SK-N-SH (cell line): Measurements from ENCODE around the gene SMYD3. TPM values are rescaled to one million over a fixed set of nuclear protein-coding genes. Genes with fewer than 3 reads are reported as not detected.
A peak's percentile ranks its signal among the peaks of the same experiment; 100 is the strongest.

Source experiments
- CTCF ChIP-seq: fragments of 200-600 bp; sonication (generic); IDR thresholded peaks from 2 replicates; pipeline ENCODE4 v1.6.1; 2017; ENCODE audit warnings: antibody characterized with exemption, mild to moderate bottlenecking, moderate library complexity
- EZH2phosphoT487 ChIP-seq: fragments of 200-600 bp; sonication (generic); IDR thresholded peaks from 2 replicates; pipeline ENCODE4 v1.6.1; 2017; ENCODE audit warnings: low read depth, mixed run types, mild to moderate bottlenecking, antibody characterized with exemption, moderate library complexity, borderline replicate concordance
- FOSL2 ChIP-seq: IDR thresholded peaks from 2 replicates; pipeline ENCODE4 v1.4.0; 2012; ENCODE audit warnings: low read depth, mild to moderate bottlenecking, moderate library complexity, borderline replicate concordance
- FOXM1 ChIP-seq: IDR thresholded peaks from 2 replicates; pipeline ENCODE4 v1.4.0; 2012; ENCODE audit warnings: low read depth, mild to moderate bottlenecking
- GABPA ChIP-seq: IDR thresholded peaks from 2 replicates; pipeline ENCODE4 v1.4.0; 2012; ENCODE audit warnings: low read depth, mild to moderate bottlenecking
- MXI1 ChIP-seq: IDR thresholded peaks from 2 replicates; pipeline ENCODE4 v1.6.1; 2012; ENCODE audit warnings: mild to moderate bottlenecking, low read depth, low read length, improper control_type of control experiment
- NFIC ChIP-seq: IDR thresholded peaks from 2 replicates; pipeline ENCODE4 v1.4.0; 2012; ENCODE audit warnings: borderline replicate concordance
- PBX3 ChIP-seq: IDR thresholded peaks from 2 replicates; pipeline ENCODE4; 2012
- RCOR1 ChIP-seq: fragments of 150-350 bp; IDR thresholded peaks from 2 replicates; pipeline ENCODE4 v1.6.1; 2017; ENCODE audit warnings: antibody characterized with exemption, low read length
- RFX5 ChIP-seq: IDR thresholded peaks from 2 replicates; pipeline ENCODE4 v1.6.1; 2012; ENCODE audit warnings: mild to moderate bottlenecking, improper control_type of control experiment, low read length
- TCF12 ChIP-seq: IDR thresholded peaks from 2 replicates; pipeline ENCODE4 v1.4.0; 2012
- USF2 ChIP-seq: fragments of 150-350 bp; IDR thresholded peaks from 2 replicates; pipeline ENCODE4 v1.6.1; 2017; ENCODE audit warnings: antibody characterized with exemption, low read length, low read depth, borderline replicate concordance
- polyA plus RNA-seq, 3 experiments: library from polyadenylated mRNA; depleted of rRNA; stranded (reverse); fragments of >200 nt; gene quantifications; 2 replicates each; pipeline ENCODE4 v1.2.3, GENCODE V29; 2012
- TF ChIP-seq, protein P1 (sequence below): IDR thresholded peaks from 2 replicates; pipeline ENCODE4 v1.6.1; 2012; ENCODE audit warnings: mild to moderate bottlenecking, low read depth, low read length, moderate library complexity
- TF ChIP-seq, protein P2 (sequence below): fragments of 150-350 bp; IDR thresholded peaks from 2 replicates; pipeline ENCODE4 v1.6.1; 2016; ENCODE audit warnings: mild to moderate bottlenecking, low read depth, low read length

SMYD3 gene
- polyA plus RNA-seq, 1 of the 3 experiments (the other 2 are of a cell fraction) = 31.4 TPM

- no peak for TF ChIP-seq CTCF
- TF ChIP-seq NFIC = peak; percentile 65; the same call in 1 of the 2 replicates
- TF ChIP-seq FOSL2 = peak; percentile 85
- no peak for TF ChIP-seq EZH2phosphoT487
- no peak for TF ChIP-seq RFX5
- TF ChIP-seq PBX3 = peak; percentile 91
- TF ChIP-seq MXI1 = no peak
- TF ChIP-seq USF2 = no peak
- peak; percentile 88 for TF ChIP-seq TCF12
- TF ChIP-seq, protein P1, sequence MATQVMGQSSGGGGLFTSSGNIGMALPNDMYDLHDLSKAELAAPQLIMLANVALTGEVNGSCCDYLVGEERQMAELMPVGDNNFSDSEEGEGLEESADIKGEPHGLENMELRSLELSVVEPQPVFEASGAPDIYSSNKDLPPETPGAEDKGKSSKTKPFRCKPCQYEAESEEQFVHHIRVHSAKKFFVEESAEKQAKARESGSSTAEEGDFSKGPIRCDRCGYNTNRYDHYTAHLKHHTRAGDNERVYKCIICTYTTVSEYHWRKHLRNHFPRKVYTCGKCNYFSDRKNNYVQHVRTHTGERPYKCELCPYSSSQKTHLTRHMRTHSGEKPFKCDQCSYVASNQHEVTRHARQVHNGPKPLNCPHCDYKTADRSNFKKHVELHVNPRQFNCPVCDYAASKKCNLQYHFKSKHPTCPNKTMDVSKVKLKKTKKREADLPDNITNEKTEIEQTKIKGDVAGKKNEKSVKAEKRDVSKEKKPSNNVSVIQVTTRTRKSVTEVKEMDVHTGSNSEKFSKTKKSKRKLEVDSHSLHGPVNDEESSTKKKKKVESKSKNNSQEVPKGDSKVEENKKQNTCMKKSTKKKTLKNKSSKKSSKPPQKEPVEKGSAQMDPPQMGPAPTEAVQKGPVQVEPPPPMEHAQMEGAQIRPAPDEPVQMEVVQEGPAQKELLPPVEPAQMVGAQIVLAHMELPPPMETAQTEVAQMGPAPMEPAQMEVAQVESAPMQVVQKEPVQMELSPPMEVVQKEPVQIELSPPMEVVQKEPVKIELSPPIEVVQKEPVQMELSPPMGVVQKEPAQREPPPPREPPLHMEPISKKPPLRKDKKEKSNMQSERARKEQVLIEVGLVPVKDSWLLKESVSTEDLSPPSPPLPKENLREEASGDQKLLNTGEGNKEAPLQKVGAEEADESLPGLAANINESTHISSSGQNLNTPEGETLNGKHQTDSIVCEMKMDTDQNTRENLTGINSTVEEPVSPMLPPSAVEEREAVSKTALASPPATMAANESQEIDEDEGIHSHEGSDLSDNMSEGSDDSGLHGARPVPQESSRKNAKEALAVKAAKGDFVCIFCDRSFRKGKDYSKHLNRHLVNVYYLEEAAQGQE = peak; percentile 57
- TF ChIP-seq, protein P2, sequence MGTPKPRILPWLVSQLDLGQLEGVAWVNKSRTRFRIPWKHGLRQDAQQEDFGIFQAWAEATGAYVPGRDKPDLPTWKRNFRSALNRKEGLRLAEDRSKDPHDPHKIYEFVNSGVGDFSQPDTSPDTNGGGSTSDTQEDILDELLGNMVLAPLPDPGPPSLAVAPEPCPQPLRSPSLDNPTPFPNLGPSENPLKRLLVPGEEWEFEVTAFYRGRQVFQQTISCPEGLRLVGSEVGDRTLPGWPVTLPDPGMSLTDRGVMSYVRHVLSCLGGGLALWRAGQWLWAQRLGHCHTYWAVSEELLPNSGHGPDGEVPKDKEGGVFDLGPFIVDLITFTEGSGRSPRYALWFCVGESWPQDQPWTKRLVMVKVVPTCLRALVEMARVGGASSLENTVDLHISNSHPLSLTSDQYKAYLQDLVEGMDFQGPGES = no peak
- TF ChIP-seq RCOR1 = no peak
- no peak for TF ChIP-seq GABPA
- TF ChIP-seq FOXM1 = peak; percentile 84
Measured at GRCh38 chr1:245969283-245969682, 537.8 kb downstream of the SMYD3 start (continued).
